ENCODE data around the gene TRABD. TPM values are rescaled to one million over a fixed set of nuclear protein-coding genes. Genes with fewer than 3 reads are reported as not detected.

Gene TRABD
- polyA plus RNA-seq, 1 of the 3 experiments (the other 2 are of a cell fraction), result 50.6 TPM

GRCh38 chr22:50171965-50172421, 13.7 kb upstream of the TRABD start:
- Histone ChIP-seq H3K4me1 (ENCODE audit: control insufficient read depth in 1 of 2, insufficient read depth in 2 of 2, low read depth in 1 of 2, low read length in 1 of 2) (peaks cover 0 to 3% of the 10 kb centered on the region in 2 experiments; a peak in 1 of 4 replicates), H2AFZ (ENCODE audit: low read depth) (no peak overlapping the region), H3K27me3 (ENCODE audit: insufficient read depth) (no peaks in the 10 kb centered on the region), H3K9ac (no peak overlapping the region), H3K4me3 (ENCODE audit: low read depth in 2 of 2, low read length in 1 of 2) (no peak overlapping the region), H3K4me2 (no peak overlapping the region), H3F3A (replicated peaks; ENCODE audit: insufficient read depth) (no peaks in the 10 kb centered on the region), H3K79me2 (ENCODE audit: insufficient read depth) (no peaks in the 10 kb centered on the region), H3K27ac (ENCODE audit: low read depth in 2 of 2, low read length in 1 of 2) (no peak overlapping the region), H3K9me3 (no peaks in the 10 kb centered on the region), H3K9me2 (no peaks in the 10 kb centered on the region), H4K20me1 (ENCODE audit: insufficient read depth) (no peaks in the 10 kb centered on the region), H3K36me3 (replicated peaks in 1 of 2; ENCODE audit: control insufficient read depth in 1 of 2, insufficient read depth in 2 of 2, low read length in 1 of 2) (no peaks in the 10 kb centered on the region)
- CTCF ChIA-PET, result interaction anchor here (1.8 kb wide), 1 partner anchor 23 kb away, joined by 14 read pairs; no protein-coding TSS in a partner anchor
- TF ChIP-seq POLR2AphosphoS5 (IDR thresholded peaks at IDR 0.05; ENCODE audit: low read depth, low read length), result no peak
- TF ChIP-seq YY1 (IDR thresholded peaks at IDR 0.05; ENCODE audit: low read depth), result no peak
- no peak for TF ChIP-seq RXRA (IDR thresholded peaks at IDR 0.05; ENCODE audit: borderline replicate concordance, low read depth)
- TF ChIP-seq PBX3 (IDR thresholded peaks at IDR 0.05), result no peak
- no peak for TF ChIP-seq CHD2 (IDR thresholded peaks at IDR 0.05; ENCODE audit: low read length, partially characterized antibody)
- no peak for TF ChIP-seq RFX5 (IDR thresholded peaks at IDR 0.05; ENCODE audit: low read length)
- no peak for TF ChIP-seq MXI1 (IDR thresholded peaks at IDR 0.05; ENCODE audit: low read depth, low read length)
- TF ChIP-seq NRF1 (IDR thresholded peaks at IDR 0.05; ENCODE audit: low read depth, low read length), result no peak
- no peak for TF ChIP-seq JUND (IDR thresholded peaks at IDR 0.05)
- TF ChIP-seq EP300 (IDR thresholded peaks at IDR 0.05; ENCODE audit: borderline replicate concordance in 1 of 2, low read depth in 1 of 2, low read length in 1 of 2), result no peak
- TF ChIP-seq MAX (IDR thresholded peaks at IDR 0.05; ENCODE audit: low read depth), result no peak
- TF ChIP-seq EZH2phosphoT487 (IDR thresholded peaks at IDR 0.05; ENCODE audit: borderline replicate concordance, low read depth), result no peak
- TF ChIP-seq FOXJ3 (CRISPR knock-in tag; IDR thresholded peaks at IDR 0.05), result no peak
- TF ChIP-seq RCOR1 (IDR thresholded peaks at IDR 0.05; ENCODE audit: low read length), result no peak
- DNase-seq, result no peak
- 94% methylated on average over 9 of the region's 13 CpGs for WGBS (ENCODE audit: low lambda C conversion rate)
- POLR2A ChIA-PET, result no interaction called here

- no peak overlapping the region for H3K9ac ChIP-seq
- no peak for DNase-seq
- H3K27me3 ChIP-seq (ENCODE audit: insufficient read depth), result no peaks in the 10 kb centered on the region
- ChIA-PET POLR2A (interaction anchor here (0.6 to 0.7 kb wide), 2 partner anchors 98 to 281 kb away, joined by 3 read pairs; no protein-coding TSS in a partner anchor), CTCF (interaction anchor here (0.8 kb wide), 1 partner anchor 11 kb away, joined by 3 read pairs; no protein-coding TSS in a partner anchor)
- H3K9me3 ChIP-seq, result no peaks in the 10 kb centered on the region
- no peaks in the 10 kb centered on the region for H3K79me2 ChIP-seq (ENCODE audit: insufficient read depth)
- no peak overlapping the region for H3K27ac ChIP-seq (ENCODE audit: low read depth in 2 of 2, low read length in 1 of 2)
- H3F3A ChIP-seq (replicated peaks; ENCODE audit: insufficient read depth), result no peaks in the 10 kb centered on the region
- H3K9me2 ChIP-seq, result no peaks in the 10 kb centered on the region
- H3K4me2 ChIP-seq, result no peak overlapping the region
- 89% methylated on average over 23 of the region's 26 CpGs for WGBS (ENCODE audit: low lambda C conversion rate)
- no peaks in the 10 kb centered on the region for H3K36me3 ChIP-seq (replicated peaks in 1 of 2; ENCODE audit: control insufficient read depth in 1 of 2, insufficient read depth in 2 of 2, low read length in 1 of 2)
- H4K20me1 ChIP-seq (ENCODE audit: insufficient read depth), result no peaks in the 10 kb centered on the region
- H3K4me1 ChIP-seq (ENCODE audit: control insufficient read depth in 1 of 2, insufficient read depth in 2 of 2, low read depth in 1 of 2, low read length in 1 of 2), result peaks cover 0 to 3% of the 10 kb centered on the region in 2 experiments; a peak in 1 of 4 replicates
- H3K4me3 ChIP-seq (ENCODE audit: low read depth in 2 of 2, low read length in 1 of 2), result no peak overlapping the region
- H2AFZ ChIP-seq (ENCODE audit: low read depth), result no peak overlapping the region
- TF ChIP-seq JUND (IDR thresholded peaks at IDR 0.05), result no peak
- TF ChIP-seq RXRA (IDR thresholded peaks at IDR 0.05; ENCODE audit: borderline replicate concordance, low read depth), result no peak
- no peak for TF ChIP-seq RFX5 (IDR thresholded peaks at IDR 0.05; ENCODE audit: low read length)
- no peak for TF ChIP-seq POLR2AphosphoS5 (IDR thresholded peaks at IDR 0.05; ENCODE audit: low read depth, low read length)
- TF ChIP-seq CTCF (IDR thresholded peaks at IDR 0.05), result no peak
- no peak for TF ChIP-seq FOXJ3 (CRISPR knock-in tag; IDR thresholded peaks at IDR 0.05)
- TF ChIP-seq REST (IDR thresholded peaks at IDR 0.05; ENCODE audit: low read depth, low read length), result no peak
- TF ChIP-seq PBX3 (IDR thresholded peaks at IDR 0.05), result no peak
- TF ChIP-seq RAD21 (IDR thresholded peaks at IDR 0.05; ENCODE audit: low read length), result no peak
- no peak for TF ChIP-seq GABPA (IDR thresholded peaks at IDR 0.05; ENCODE audit: low read depth)
Observed at GRCh38 chr22:50173311-50173982, 12.3 kb upstream of the TRABD start.

All from SK-N-SH (cell line).